GM18502 (cell line): ENCODE data around the gene ZDHHC14.
"Not testable (repeated sequence)": the region's sequence is repeated elsewhere in the genome, so short reads cannot be mapped to it uniquely, and the experiment has no call there.

Experiments
- ATAC-seq: cut with Tn5 transposase; IDR thresholded peaks from one replicate; pipeline ENCODE4 v1.9.1; 2021; ENCODE audit warnings: mild to moderate bottlenecking; ENCODE audit not compliant: unreplicated experiment, poor library complexity

ZDHHC14 gene

GRCh38 chr6:157402996-157403685, 22.2 kb downstream of the ZDHHC14 start:
- ATAC-seq = no peak

DNA sequence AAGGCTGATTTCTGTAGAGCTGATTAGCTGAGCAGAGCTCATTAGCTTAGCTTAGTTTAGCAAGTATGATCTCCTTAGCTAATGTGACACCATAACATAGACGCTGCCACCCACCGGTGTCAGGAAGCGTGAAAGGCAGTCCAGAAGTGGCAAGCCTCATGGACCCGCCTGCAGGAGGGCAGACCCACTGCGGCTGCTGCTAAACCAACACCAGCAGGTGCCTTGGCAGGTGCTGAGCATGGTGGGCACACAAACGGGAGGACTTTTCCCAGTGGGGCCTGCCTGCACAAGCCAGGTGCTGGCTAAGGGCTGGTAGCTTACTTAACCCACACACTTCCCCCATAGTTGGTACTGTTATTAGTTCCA, 22.7 kb downstream of the ZDHHC14 start:
- no peak for ATAC-seq

DNA sequence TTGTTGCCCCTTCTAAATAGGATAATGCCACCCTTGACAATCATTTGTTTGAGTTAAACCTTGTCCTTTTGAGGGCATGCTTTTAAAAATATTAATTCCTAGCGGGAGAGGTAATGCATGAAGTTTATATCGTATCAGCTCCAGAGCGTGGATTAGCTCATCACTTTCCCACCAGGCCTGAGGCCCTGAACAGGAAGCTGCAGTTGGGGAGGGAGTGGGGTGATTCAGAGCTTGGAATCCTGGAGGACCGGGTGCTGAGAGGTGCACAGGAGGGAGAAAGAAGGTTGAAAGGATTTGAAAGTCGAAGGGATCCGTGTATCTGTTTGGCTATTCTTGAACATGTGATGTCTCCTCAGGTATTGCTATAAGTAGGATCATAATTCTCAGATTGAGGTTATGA, 25.0 kb downstream of the ZDHHC14 start:
- no peak for ATAC-seq

- ATAC-seq = no peak
Measured at GRCh38 chr6:157406661-157407060, 25.7 kb downstream of the ZDHHC14 start.

DNA sequence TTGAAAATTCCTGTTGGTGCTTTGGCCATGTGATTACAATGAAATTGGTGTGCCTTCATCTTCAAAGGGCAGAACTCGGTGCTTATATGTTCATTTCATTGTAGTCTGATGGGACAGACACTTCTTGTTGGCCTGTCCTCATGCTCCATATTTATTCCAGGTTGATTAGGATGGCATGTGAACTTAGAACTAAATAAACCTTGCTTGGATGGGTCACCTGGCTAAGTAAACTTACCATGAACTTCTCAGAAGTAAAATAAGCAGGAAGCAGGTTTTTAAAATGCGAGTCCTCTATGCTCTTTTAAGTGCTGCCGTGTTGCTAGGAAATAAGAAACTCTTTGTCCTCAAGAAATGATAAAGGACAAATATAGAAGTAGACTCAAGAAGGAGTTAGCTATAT, 26.7 kb downstream of the ZDHHC14 start:
- ATAC-seq = no peak

DNA sequence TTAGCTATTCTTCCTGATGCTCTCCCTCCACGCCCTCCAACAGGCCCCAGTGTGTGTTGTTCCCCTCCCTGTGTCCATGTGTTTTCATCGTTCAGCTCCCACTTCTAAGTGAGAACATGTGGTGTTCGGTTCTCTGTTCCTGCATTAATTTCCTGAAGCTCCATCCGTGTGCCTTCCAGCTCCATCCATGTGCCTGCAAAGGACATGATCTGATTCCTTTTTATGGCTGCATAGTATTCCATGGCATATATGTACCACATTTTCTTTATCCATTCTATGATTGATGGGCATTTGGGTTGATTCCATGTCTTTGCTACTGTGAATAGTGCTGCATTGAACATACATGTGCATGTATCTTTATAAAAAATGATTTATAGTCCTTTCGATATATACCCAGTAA, 27.4 kb downstream of the ZDHHC14 start:
- ATAC-seq = not testable (repeated sequence)

DNA sequence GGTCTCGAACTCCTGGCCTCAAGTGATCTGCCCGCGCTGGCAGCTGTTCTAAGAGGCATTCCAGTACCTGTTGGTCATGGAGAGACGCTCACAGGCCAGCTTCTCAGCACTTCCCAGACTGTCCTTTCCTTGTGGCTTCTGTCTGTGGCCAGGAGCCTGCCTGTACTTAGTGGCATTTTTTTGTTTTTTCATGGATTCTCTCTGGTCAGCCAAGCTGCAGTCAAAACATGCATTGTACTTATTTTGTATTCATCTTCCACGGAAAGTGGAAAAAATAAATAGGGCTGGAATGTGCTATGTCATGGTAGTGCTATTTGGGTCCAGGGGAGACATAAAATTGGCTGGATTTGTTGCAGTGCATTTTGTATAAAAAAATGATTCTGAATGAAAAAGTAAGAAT, 29.1 kb downstream of the ZDHHC14 start:
- ATAC-seq = no peak

DNA sequence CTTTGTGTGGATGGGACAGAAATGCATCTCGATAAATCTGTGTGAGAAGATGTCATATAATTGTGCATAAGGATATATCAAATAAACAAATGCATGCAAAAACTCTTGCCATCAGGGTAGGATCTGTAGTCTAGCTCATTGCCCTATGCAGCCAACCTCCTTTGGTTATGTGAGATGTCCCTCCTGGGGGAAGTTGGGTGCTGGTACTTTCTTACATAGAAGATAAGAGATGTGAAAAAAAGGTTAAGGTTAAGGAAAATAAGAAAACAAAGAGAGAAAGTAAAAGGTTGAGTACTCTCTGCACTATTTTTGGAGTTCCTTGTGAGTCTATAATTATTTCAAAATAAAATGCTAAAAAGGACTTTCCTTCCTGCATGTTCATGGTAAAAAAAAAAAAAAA, 30.4 kb downstream of the ZDHHC14 start:
- no peak for ATAC-seq

GRCh38 chr6:157412791-157413190, 31.8 kb downstream of the ZDHHC14 start:
- ATAC-seq = no peak

DNA sequence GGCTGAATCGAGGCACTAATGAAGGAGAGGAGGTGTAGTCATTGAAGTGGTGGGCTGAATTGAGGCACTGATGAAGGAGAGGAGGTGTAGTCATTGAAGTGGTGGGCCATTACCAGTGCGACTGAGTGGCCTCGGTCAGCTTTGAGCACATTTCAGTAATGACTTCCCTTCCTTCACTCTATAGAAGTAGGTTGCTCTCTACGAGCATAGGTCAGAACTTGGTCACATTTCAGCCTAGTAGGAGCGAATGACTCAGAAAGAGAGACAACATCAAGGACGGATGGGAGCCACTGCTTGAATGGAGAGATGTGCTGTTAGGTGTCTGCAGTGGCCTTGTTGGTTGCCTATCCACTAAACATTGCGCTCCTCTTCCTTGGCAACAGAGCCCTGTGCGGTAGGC, 39.5 kb downstream of the ZDHHC14 start:
- no peak for ATAC-seq

DNA sequence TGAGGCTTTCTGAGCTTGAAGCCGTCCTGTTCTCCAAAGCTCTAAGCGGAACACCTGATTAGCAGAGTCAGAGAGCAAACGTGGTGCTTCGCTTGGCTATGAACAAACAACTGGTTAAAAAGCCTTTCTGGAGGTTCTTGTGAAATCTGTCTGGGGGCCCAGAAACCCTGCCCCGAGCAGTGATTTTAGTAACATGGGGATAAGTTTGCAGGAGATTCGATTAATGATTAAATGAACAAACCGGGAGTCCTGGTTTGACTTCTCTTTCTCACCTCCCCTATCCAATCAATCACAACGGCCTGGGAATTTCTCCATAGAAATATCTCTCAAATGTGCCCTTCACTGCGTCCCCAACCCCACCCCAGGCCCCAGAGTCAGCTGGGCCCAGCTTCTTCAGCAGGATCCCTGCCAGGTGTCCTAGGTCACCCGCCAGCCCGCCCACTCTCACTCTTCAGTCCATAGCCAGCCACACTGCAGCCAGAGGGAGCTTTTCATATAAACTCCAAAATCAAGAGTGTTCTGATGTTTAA, 43.6 kb downstream of the ZDHHC14 start:
- ATAC-seq = no peak

- no peak for ATAC-seq
Measured at GRCh38 chr6:157427969-157428368, 47.0 kb downstream of the ZDHHC14 start.

- no peak for ATAC-seq
Measured at GRCh38 chr6:157428427-157429202, 47.6 kb downstream of the ZDHHC14 start.

DNA sequence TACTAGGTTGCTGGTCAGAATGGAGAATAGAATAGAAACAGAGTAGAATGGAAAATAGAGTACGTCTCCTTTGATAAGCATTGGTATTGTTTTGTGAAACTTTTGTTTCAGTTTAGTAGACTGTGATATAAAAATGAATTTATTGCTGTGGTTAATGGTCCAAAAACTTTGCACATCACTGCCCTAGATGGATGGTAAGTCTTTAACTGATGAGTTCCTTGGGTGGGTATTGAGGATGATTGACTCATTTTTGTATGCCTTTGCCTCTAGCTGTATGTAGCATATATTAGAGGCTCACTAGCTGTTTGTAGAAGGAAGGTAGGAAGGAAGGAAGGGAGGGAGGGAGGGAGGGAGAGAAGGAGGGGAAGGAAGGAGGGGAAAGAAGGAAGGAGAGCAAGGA, 48.3 kb downstream of the ZDHHC14 start:
- no peak for ATAC-seq

DNA sequence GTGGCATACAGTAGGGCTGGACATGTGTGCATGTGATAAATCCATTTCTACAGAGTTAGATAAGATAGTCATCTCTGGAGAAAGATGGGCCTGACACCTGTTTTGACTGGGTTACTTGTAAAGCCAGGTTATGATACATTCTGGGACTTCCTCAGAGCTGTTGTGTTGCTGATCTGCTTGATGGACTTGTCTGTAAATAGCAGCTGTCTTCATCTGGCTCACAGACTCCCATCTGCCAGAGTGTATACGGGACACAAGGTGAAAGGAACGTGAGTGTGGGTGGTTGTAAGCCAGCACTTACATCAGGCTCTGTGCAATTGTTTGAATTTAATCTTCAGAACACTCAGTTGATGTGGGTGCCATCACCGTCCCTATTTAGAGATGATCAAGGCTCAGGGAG, 49.8 kb downstream of the ZDHHC14 start:
- peak; percentile 76 for ATAC-seq

- no peak for ATAC-seq
Measured at GRCh38 chr6:157432231-157432891, 51.4 kb downstream of the ZDHHC14 start.

- ATAC-seq = no peak
Measured at GRCh38 chr6:157432892-157433265, 51.9 kb downstream of the ZDHHC14 start.

DNA sequence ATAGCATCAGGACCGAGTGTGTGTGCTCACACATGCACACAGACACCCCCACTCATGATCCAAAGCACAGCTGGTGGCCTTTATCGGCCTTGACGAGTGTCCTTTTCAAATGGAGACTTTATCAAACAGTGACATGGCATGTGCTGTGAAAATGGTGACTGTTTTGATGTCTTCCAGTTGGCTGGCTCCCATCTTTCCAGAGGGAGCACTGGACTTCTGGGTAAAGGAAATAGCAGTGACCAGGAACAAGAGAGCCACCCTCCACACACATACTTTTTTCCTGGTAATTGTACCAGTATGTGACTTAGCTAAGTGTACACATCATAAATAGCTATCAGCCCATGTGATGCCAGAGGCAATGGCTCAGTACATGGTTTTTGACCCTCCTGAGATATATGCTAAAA, 52.7 kb downstream of the ZDHHC14 start:
- no peak for ATAC-seq

DNA sequence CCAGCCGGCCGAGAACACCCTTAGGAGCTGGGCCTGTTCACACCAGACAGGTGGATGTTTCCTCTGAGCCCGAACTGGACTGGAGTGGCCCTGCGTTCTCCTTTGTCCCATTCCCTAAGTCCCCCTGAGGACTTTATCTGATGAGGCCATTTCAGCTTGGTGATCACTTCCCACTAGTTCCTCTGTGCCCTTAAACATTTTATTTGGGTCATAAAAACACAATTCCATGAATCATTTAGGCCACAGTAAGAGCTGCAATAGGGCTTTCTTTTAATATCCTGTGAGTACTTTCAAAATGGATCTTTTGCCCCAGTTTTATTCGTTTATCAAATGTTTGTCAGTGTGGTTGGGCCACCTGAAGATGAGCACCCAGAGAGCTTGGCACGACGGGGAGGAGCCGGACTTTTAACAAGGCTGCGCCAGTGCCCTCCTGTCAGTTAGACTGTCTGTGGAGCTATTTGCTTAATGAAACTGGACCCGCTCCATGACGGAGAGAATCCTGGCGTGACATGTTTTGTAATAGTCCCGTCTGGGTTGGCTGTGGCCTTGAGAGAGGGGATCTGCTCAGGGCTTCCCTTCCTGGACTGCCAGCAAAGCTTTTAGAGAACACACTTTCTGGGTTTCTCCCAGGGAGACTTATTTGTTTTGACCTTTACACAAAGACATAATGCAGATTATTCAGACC, 53.5 kb downstream of the ZDHHC14 start:
- no peak for ATAC-seq

- ATAC-seq = no peak
Measured at GRCh38 chr6:157436219-157436943, 55.4 kb downstream of the ZDHHC14 start.
